Measurements from ENCODE around the gene NQO1. TPM values are rescaled to one million over a fixed set of nuclear protein-coding genes. Genes with fewer than 3 reads are reported as not detected.

NQO1 gene
- total and polyA plus RNA-seq, 2 of the 13 experiments (the other 11 are each of a cell fraction or from before 2014, with no cell fraction given) = 464 to 1,060 TPM

- TF ChIP-seq ZNF768 (CRISPR knock-in tag; IDR thresholded peaks at IDR 0.05) (peak; percentile 84), ZNF543 (CRISPR knock-in tag; IDR thresholded peaks at IDR 0.05) (peak; percentile 86; the same call in 1 of the 2 replicates), ZBTB38 (CRISPR knock-in tag; IDR thresholded peaks at IDR 0.05) (peak; percentile 97), FLYWCH1 (CRISPR knock-in tag; IDR thresholded peaks at IDR 0.05) (no peak), ARID5B (CRISPR knock-in tag; IDR thresholded peaks at IDR 0.05) (peak; percentile 83), ARNT2 (CRISPR knock-in tag; IDR thresholded peaks at IDR 0.05; ENCODE audit: low read depth) (peak; percentile 94), CBX1 (IDR thresholded peaks at IDR 0.05; ENCODE audit: low read depth) (no peak), RCOR2 (CRISPR knock-in tag; IDR thresholded peaks at IDR 0.05) (no peak; the same call in 1 of the 2 replicates), ZBTB42 (CRISPR knock-in tag; IDR thresholded peaks at IDR 0.05) (peak; percentile 94), EHMT2 (IDR thresholded peaks at IDR 0.05; ENCODE audit: borderline replicate concordance, low read depth, low read length) (no peak), ZNF362 (CRISPR knock-in tag; IDR thresholded peaks at IDR 0.05; ENCODE audit: borderline replicate concordance) (peak; percentile 66; the same call in 1 of the 2 replicates), AHDC1 (CRISPR knock-in tag; IDR thresholded peaks at IDR 0.05; ENCODE audit: borderline replicate concordance) (peak; percentile 63; the same call in 1 of the 2 replicates), PAXIP1 (CRISPR knock-in tag; conservative IDR thresholded peaks at IDR 0.05) (peak; percentile 68), ZNF619 (CRISPR knock-in tag; IDR thresholded peaks at IDR 0.05) (peak; percentile 91; the same call in 1 of the 2 replicates)
These were observed 28.3 kb upstream of the NQO1 start, which contains the start of gene NOB1 (continued) for GRCh38 chr16:69754469-69755310.

Measured in HepG2 (cell line).